HepG2 (cell line): ENCODE results near the gene RAB1B.

Experiments used
- HDAC1 ChIP-seq: sonication (generic); formaldehyde crosslinking; IDR thresholded peaks from 2 replicates; pipeline ENCODE4 v1.5.1; 2020; ENCODE audit warnings: mild to moderate bottlenecking, missing genetic modification reagents
- HOXA3 ChIP-seq: sonication (generic); formaldehyde crosslinking; IDR thresholded peaks from 2 replicates; pipeline ENCODE4 v1.5.0; 2020; ENCODE audit warnings: missing genetic modification reagents
- KLF6 ChIP-seq: IDR thresholded peaks from 2 replicates; pipeline ENCODE4 v1.8.0; 2016; ENCODE audit warnings: missing biosample characterization, missing genetic modification reagents
- PCBP1 ChIP-seq: fragments of 200-400 bp; formaldehyde crosslinking; IDR thresholded peaks from 2 replicates; pipeline ENCODE4 v1.6.1; 2017; ENCODE audit warnings: mild to moderate bottlenecking, low read depth, low read length, borderline replicate concordance
- POLR2A ChIP-seq, 2 experiments: IDR thresholded peaks; 2 replicates each; pipeline ENCODE4 v1.6.1; 2011; ENCODE audit warnings: low read depth in 2 of 2, low read length in 2 of 2, mild to moderate bottlenecking in 1 of 2, moderate library complexity in 1 of 2; ENCODE audit not compliant: insufficient read depth in 1 of 2
- RARA ChIP-seq: IDR thresholded peaks from 2 replicates; pipeline ENCODE4 v1.6.1; 2016; ENCODE audit warnings: missing genetic modification reagents, missing compliant biosample characterization
- ZNF274 ChIP-seq: sonication (generic); formaldehyde crosslinking; IDR thresholded peaks from 2 replicates; pipeline ENCODE4 v1.5.1; 2020; ENCODE audit warnings: mild to moderate bottlenecking, missing genetic modification reagents
- TF ChIP-seq, protein P1 (sequence below), 2 experiments: IDR thresholded peaks; 2 replicates each; pipeline ENCODE4 v1.6.1; 2011 to 2012; ENCODE audit warnings: low read length in 2 of 2, borderline replicate concordance in 1 of 2, low read depth in 1 of 2, mild to moderate bottlenecking in 1 of 2, moderate library complexity in 1 of 2
- TF ChIP-seq, protein P2 (sequence below): sonication (generic); formaldehyde crosslinking; IDR thresholded peaks from 2 replicates; pipeline ENCODE4 v1.5.0; 2020; ENCODE audit warnings: mild to moderate bottlenecking, missing genetic modification reagents, moderate library complexity
- TF ChIP-seq, protein P3 (sequence below): sonication (generic); formaldehyde crosslinking; IDR thresholded peaks from 2 replicates; pipeline ENCODE4 v1.5.0; 2020; ENCODE audit warnings: missing genetic modification reagents

DNA sequence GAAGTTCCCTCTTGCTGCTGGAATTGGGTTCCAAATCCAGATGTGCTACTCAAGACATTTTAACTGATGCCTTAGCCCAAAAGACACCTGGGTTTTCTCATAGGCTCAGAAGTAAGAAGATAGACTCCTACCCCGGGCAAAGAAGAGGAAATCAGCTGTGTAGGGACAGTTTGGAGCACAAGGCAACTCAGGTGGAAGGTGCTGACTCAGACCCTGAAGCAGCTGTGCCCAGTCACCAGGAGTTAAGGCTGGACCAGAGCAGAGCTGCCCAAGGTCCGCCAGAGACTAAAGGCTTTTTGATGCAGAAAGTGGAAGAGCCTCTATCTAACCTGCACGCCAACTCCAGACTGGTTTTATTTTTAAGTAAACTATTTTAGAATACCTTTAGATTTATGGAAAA lies 20.6 kb upstream of the RAB1B start:
- TF ChIP-seq HOXA3 (no peak), RARA (no peak), ZNF274 (no peak), KLF6 (no peak), POLR2A (IDR thresholded peaks at IDR 0.05; ENCODE audit: insufficient read depth in 1 of 2, low read depth in 2 of 2, low read length in 2 of 2) (no peak), HDAC1 (CRISPR knock-in tag) (no peak), PCBP1 (no peak)
- TF ChIP-seq, protein P1, sequence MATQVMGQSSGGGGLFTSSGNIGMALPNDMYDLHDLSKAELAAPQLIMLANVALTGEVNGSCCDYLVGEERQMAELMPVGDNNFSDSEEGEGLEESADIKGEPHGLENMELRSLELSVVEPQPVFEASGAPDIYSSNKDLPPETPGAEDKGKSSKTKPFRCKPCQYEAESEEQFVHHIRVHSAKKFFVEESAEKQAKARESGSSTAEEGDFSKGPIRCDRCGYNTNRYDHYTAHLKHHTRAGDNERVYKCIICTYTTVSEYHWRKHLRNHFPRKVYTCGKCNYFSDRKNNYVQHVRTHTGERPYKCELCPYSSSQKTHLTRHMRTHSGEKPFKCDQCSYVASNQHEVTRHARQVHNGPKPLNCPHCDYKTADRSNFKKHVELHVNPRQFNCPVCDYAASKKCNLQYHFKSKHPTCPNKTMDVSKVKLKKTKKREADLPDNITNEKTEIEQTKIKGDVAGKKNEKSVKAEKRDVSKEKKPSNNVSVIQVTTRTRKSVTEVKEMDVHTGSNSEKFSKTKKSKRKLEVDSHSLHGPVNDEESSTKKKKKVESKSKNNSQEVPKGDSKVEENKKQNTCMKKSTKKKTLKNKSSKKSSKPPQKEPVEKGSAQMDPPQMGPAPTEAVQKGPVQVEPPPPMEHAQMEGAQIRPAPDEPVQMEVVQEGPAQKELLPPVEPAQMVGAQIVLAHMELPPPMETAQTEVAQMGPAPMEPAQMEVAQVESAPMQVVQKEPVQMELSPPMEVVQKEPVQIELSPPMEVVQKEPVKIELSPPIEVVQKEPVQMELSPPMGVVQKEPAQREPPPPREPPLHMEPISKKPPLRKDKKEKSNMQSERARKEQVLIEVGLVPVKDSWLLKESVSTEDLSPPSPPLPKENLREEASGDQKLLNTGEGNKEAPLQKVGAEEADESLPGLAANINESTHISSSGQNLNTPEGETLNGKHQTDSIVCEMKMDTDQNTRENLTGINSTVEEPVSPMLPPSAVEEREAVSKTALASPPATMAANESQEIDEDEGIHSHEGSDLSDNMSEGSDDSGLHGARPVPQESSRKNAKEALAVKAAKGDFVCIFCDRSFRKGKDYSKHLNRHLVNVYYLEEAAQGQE (IDR thresholded peaks at IDR 0.05; ENCODE audit: borderline replicate concordance in 1 of 2, low read depth in 1 of 2, low read length in 2 of 2), result no peak
- TF ChIP-seq, protein P2, sequence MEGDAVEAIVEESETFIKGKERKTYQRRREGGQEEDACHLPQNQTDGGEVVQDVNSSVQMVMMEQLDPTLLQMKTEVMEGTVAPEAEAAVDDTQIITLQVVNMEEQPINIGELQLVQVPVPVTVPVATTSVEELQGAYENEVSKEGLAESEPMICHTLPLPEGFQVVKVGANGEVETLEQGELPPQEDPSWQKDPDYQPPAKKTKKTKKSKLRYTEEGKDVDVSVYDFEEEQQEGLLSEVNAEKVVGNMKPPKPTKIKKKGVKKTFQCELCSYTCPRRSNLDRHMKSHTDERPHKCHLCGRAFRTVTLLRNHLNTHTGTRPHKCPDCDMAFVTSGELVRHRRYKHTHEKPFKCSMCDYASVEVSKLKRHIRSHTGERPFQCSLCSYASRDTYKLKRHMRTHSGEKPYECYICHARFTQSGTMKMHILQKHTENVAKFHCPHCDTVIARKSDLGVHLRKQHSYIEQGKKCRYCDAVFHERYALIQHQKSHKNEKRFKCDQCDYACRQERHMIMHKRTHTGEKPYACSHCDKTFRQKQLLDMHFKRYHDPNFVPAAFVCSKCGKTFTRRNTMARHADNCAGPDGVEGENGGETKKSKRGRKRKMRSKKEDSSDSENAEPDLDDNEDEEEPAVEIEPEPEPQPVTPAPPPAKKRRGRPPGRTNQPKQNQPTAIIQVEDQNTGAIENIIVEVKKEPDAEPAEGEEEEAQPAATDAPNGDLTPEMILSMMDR (CRISPR knock-in tag), result no peak
- TF ChIP-seq, protein P3, sequence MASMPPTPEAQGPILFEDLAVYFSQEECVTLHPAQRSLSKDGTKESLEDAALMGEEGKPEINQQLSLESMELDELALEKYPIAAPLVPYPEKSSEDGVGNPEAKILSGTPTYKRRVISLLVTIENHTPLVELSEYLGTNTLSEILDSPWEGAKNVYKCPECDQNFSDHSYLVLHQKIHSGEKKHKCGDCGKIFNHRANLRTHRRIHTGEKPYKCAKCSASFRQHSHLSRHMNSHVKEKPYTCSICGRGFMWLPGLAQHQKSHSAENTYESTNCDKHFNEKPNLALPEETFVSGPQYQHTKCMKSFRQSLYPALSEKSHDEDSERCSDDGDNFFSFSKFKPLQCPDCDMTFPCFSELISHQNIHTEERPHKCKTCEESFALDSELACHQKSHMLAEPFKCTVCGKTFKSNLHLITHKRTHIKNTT (CRISPR knock-in tag), result no peak
